Astrocyte (in vitro differentiated cells and primary cell): Measurements from ENCODE around the gene ENO2. TPM values are rescaled to one million over a fixed set of nuclear protein-coding genes. Genes with fewer than 3 reads are reported as not detected.

Experiments
- DNase-seq: peaks from one replicate; pipeline ENCODE4 v3.0.0-alpha.2; 2010; ENCODE audit warnings: low read depth
- FAIRE-seq: peaks from 2 replicates; lab custom pipeline; 2011; peaks lifted over from hg19 to GRCh38; lab: Jason Lieb, UNC
- H2AFZ ChIP-seq: 2 replicates; pipeline ENCODE4 v1.6.0; 2012; ENCODE audit warnings: low read depth, low read length, inconsistent platforms
- H3K27ac ChIP-seq: 2 replicates; pipeline ENCODE4 v1.5.1; 2011; ENCODE audit warnings: low read depth, low read length, inconsistent platforms
- H3K27me3 ChIP-seq: 2 replicates; pipeline ENCODE4 v1.6.0; 2011; ENCODE audit warnings: low read length, inconsistent platforms; ENCODE audit not compliant: insufficient read depth
- H3K36me3 ChIP-seq: 2 replicates; pipeline ENCODE4 v1.5.1; 2011; ENCODE audit warnings: low read length, inconsistent platforms; ENCODE audit not compliant: insufficient read depth
- H3K4me1 ChIP-seq: 2 replicates; pipeline ENCODE4 v1.5.1; 2011; ENCODE audit warnings: low read length, inconsistent platforms; ENCODE audit not compliant: insufficient read depth
- H3K4me2 ChIP-seq: 2 replicates; pipeline ENCODE4 v1.6.0; 2012; ENCODE audit warnings: low read length, inconsistent platforms
- H3K4me3 ChIP-seq: 2 replicates; pipeline ENCODE4 v1.5.1; 2011; ENCODE audit warnings: low read depth, mild to moderate bottlenecking, low read length, inconsistent platforms; ENCODE audit not compliant: insufficient read depth
- H3K79me2 ChIP-seq: 2 replicates; pipeline ENCODE4 v1.6.0; 2012; ENCODE audit warnings: mild to moderate bottlenecking, low read length, inconsistent platforms; ENCODE audit not compliant: insufficient read depth
- H3K9ac ChIP-seq: 2 replicates; pipeline ENCODE4 v1.6.0; 2012; ENCODE audit warnings: mild to moderate bottlenecking, low read length, inconsistent platforms
- H3K9me3 ChIP-seq: 2 replicates; pipeline ENCODE4 v1.5.1; 2012; ENCODE audit warnings: low read depth, mild to moderate bottlenecking, low read length, inconsistent platforms; ENCODE audit not compliant: insufficient read depth
- H4K20me1 ChIP-seq: 2 replicates; pipeline ENCODE4 v1.6.0; 2012; ENCODE audit warnings: low read length, inconsistent platforms; ENCODE audit not compliant: insufficient read depth
- H3K27ac Mint-ChIP-seq: one replicate; pipeline ENCODE4 v1.8.0; 2021; ENCODE audit warnings: mild to moderate bottlenecking, mixed read lengths; ENCODE audit not compliant: unreplicated experiment
- H3K27me3 Mint-ChIP-seq: one replicate; pipeline ENCODE4 v1.8.0; 2021; ENCODE audit warnings: low read depth, mixed read lengths; ENCODE audit not compliant: unreplicated experiment
- H3K36me3 Mint-ChIP-seq: one replicate; pipeline ENCODE4 v1.8.0; 2021; ENCODE audit warnings: low read depth, mixed read lengths; ENCODE audit not compliant: unreplicated experiment
- H3K4me1 Mint-ChIP-seq: one replicate; pipeline ENCODE4 v1.8.0; 2021; ENCODE audit warnings: low read depth, mixed read lengths; ENCODE audit not compliant: unreplicated experiment
- H3K4me3 Mint-ChIP-seq: one replicate; pipeline ENCODE4 v1.8.0; 2021; ENCODE audit warnings: mild to moderate bottlenecking, moderate library complexity, mixed read lengths; ENCODE audit not compliant: unreplicated experiment
- H3K9me3 Mint-ChIP-seq: one replicate; pipeline ENCODE4 v1.8.0; 2021; ENCODE audit warnings: mild to moderate bottlenecking, mixed read lengths; ENCODE audit not compliant: unreplicated experiment
- EZH2 ChIP-seq: IDR thresholded peaks from 2 replicates; pipeline ENCODE4 v1.6.1; 2012; ENCODE audit warnings: mild to moderate bottlenecking, low read length, inconsistent platforms; ENCODE audit not compliant: insufficient read depth
- total RNA-seq: library from RNA; stranded (reverse); gene quantifications from 2 replicates; pipeline ENCODE4 v1.2.1, GENCODE V29; 2021
- TF ChIP-seq, protein P1 (sequence below): IDR thresholded peaks from 2 replicates; pipeline ENCODE4 v1.5.1; 2011; ENCODE audit warnings: low read depth, mild to moderate bottlenecking, inconsistent platforms, low read length, moderate library complexity; ENCODE audit not compliant: insufficient read depth

The ENO2 gene
- total RNA-seq, 1 donor from 2014 or later, result 46.4 TPM

DNA sequence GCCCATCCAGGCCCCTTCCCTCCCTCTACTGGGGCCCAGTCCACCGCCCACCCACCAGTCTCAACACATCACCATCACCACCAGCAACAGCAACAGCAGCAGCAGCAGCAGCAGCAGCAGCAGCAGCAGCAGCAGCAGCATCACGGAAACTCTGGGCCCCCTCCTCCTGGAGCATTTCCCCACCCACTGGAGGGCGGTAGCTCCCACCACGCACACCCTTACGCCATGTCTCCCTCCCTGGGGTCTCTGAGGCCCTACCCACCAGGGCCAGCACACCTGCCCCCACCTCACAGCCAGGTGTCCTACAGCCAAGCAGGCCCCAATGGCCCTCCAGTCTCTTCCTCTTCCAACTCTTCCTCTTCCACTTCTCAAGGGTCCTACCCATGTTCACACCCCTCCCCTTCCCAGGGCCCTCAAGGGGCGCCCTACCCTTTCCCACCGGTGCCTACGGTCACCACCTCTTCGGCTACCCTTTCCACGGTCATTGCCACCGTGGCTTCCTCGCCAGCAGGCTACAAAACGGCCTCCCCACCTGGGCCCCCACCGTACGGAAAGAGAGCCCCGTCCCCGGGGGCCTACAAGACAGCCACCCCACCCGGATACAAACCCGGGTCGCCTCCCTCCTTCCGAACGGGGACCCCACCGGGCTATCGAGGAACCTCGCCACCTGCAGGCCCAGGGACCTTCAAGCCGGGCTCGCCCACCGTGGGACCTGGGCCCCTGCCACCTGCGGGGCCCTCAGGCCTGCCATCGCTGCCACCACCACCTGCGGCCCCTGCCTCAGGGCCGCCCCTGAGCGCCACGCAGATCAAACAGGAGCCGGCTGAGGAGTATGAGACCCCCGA is 22.5 kb downstream of the ENO2 start:
- peak overlapping the region; percentile 93 for H3K4me2 ChIP-seq
- H3K4me1 Mint-ChIP-seq, result peaks cover 28% of the 10 kb centered on the region
- H3K4me3 ChIP-seq, result no peak overlapping the region
- H3K27me3 Mint-ChIP-seq, result no peaks in the 10 kb centered on the region
- H3K36me3 Mint-ChIP-seq, result peaks cover 18% of the 10 kb centered on the region
- no peak overlapping the region for H3K27ac ChIP-seq
- peak overlapping the region; percentile 88 for H3K27ac Mint-ChIP-seq
- H3K9ac ChIP-seq, result peak overlapping the region; percentile 91
- no peaks in the 10 kb centered on the region for H3K9me3 ChIP-seq
- H3K4me1 ChIP-seq, result peaks cover 31% of the 10 kb centered on the region
- peaks cover 24% of the 10 kb centered on the region for H3K36me3 ChIP-seq
- peaks cover 45% of the 10 kb centered on the region for H4K20me1 ChIP-seq
- no peaks in the 10 kb centered on the region for H3K27me3 ChIP-seq
- no peak overlapping the region for H2AFZ ChIP-seq
- FAIRE-seq (no peak), DNase-seq (no peak)
- peak overlapping the region; percentile 77 for H3K4me3 Mint-ChIP-seq
- peaks cover 3% of the 10 kb centered on the region for H3K9me3 Mint-ChIP-seq
- peaks cover 41% of the 10 kb centered on the region for H3K79me2 ChIP-seq
- no peak for TF ChIP-seq EZH2
- TF ChIP-seq, protein P1, sequence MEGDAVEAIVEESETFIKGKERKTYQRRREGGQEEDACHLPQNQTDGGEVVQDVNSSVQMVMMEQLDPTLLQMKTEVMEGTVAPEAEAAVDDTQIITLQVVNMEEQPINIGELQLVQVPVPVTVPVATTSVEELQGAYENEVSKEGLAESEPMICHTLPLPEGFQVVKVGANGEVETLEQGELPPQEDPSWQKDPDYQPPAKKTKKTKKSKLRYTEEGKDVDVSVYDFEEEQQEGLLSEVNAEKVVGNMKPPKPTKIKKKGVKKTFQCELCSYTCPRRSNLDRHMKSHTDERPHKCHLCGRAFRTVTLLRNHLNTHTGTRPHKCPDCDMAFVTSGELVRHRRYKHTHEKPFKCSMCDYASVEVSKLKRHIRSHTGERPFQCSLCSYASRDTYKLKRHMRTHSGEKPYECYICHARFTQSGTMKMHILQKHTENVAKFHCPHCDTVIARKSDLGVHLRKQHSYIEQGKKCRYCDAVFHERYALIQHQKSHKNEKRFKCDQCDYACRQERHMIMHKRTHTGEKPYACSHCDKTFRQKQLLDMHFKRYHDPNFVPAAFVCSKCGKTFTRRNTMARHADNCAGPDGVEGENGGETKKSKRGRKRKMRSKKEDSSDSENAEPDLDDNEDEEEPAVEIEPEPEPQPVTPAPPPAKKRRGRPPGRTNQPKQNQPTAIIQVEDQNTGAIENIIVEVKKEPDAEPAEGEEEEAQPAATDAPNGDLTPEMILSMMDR, result no peak

- H2AFZ ChIP-seq, result peak overlapping the region; percentile 63
- peaks cover 26% of the 10 kb centered on the region for H3K4me1 Mint-ChIP-seq
- FAIRE-seq, result peak; percentile 83
These were observed 23.3 kb downstream of the ENO2 start for GRCh38 chr12:6937481-6938352.

More at GRCh38 chr12:6937481-6938352, 23.3 kb downstream of the ENO2 start:
- peak overlapping the region; percentile 91 for H3K9ac ChIP-seq
- DNase-seq, result peak; percentile 87
- peaks cover 36% of the 10 kb centered on the region for H4K20me1 ChIP-seq
- H3K27me3 ChIP-seq, result no peaks in the 10 kb centered on the region
- peak overlapping the region; percentile 93 for H3K4me2 ChIP-seq
- Mint-ChIP-seq H3K27me3 (no peaks in the 10 kb centered on the region), H3K9me3 (peaks cover 3% of the 10 kb centered on the region), H3K27ac (peak overlapping the region; percentile 26), H3K36me3 (peaks cover 18% of the 10 kb centered on the region), H3K4me3 (peak overlapping the region; percentile 66)
- TF ChIP-seq, protein P1, result peak; percentile 77
- TF ChIP-seq EZH2, result no peak
- H3K79me2 ChIP-seq, result peaks cover 32% of the 10 kb centered on the region
- no peaks in the 10 kb centered on the region for H3K9me3 ChIP-seq
- peak overlapping the region; percentile 74 for H3K27ac ChIP-seq
- H3K4me1 ChIP-seq, result peaks cover 37% of the 10 kb centered on the region
- peak overlapping the region; percentile 51 for H3K4me3 ChIP-seq
- H3K36me3 ChIP-seq, result peaks cover 24% of the 10 kb centered on the region
